ENCODE results near the gene NDUFA12.

Gene NDUFA12

GRCh38 chr12:94941440-94941862 is 62.0 kb downstream of the NDUFA12 start:
- peak in 10 of 56 donors; percentile 1 to 40 (median 6) for DNase-seq

DNA sequence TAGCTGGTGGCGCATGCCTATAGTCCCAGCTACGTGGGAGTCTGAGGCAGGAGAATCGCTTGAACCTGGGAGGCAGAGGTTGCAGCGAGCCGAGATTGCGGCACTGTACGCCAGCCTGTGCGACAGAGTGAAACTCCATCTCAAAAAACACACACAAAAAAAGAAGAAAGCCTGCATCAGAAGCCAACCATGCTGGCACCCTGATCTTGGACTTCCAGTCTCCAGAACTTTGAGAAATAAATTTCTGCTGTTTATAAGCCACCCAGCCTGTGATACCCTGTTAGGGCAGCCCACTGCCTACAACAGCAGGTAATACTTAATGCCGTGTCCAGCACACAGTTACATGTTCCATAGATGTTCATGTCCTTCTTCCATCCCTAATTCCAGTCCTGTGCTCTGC is 62.7 kb downstream of the NDUFA12 start:
- no peak for DNase-seq

- DNase-seq, result no peak
Observed at GRCh38 chr12:94938583-94938982, 64.9 kb downstream of the NDUFA12 start.

GRCh38 chr12:94930772-94931171 is 72.7 kb downstream of the NDUFA12 start:
- DNase-seq, result no peak

DNA sequence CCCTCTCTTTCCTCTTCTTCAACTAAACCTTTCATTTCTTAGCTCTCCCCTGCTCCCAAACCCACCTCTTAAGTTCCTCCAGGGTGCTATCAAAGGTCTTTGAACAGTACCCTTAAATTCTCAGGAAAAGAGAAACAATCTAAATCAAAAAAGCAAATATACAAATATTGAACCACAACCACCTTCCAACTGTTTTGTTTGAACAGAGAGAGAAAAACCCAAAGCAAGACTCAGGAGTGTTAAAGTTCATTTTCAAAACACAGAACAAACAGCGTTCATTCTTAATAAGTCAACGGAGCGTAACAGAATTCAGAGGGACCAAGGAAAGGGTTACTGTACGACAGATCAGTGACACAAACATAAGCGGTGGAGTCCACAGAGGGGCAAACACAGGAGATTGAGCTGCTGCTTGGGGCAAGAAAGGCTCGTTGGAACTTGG is 73.3 kb downstream of the NDUFA12 start:
- no peak for DNase-seq

GRCh38 chr12:94929780-94930179 is 73.7 kb downstream of the NDUFA12 start:
- DNase-seq, result no peak

GRCh38 chr12:94925729-94926128 is 77.8 kb downstream of the NDUFA12 start:
- no peak for DNase-seq

- DNase-seq, result no peak
Observed at GRCh38 chr12:94925206-94925605, 78.3 kb downstream of the NDUFA12 start.

- no peak for DNase-seq
Observed at GRCh38 chr12:94922561-94922960, 80.9 kb downstream of the NDUFA12 start.

Data from amygdala (tissue), 56 donors.